Breast epithelium (tissue), 4 donors: ENCODE measurements around the gene DUSP9. TPM values are rescaled to one million over a fixed set of nuclear protein-coding genes. Genes with fewer than 3 reads are reported as not detected.

ENCODE experiments used
- DNase-seq, 2 donors: peaks; one replicate each; pipeline ENCODE4 v3.0.0-alpha.2; 2019; ENCODE audit warnings: low spot score in 2 of 2
- H3K27ac ChIP-seq, 2 donors: fragments of 200-600 bp; sonication (generic) in 1 of 2; one replicate each; pipeline ENCODE4 v1.5.1; 2016 to 2019; ENCODE audit warnings: mild to moderate bottlenecking in 1 of 2
- H3K27me3 ChIP-seq, 2 donors: fragments of 200-600 bp; sonication (generic) in 1 of 2; one replicate each; pipeline versions ENCODE4 v1.5.1 to v1.6.0; 2017 to 2019; ENCODE audit warnings: control low read depth in 1 of 2, mild to moderate bottlenecking in 1 of 2
- H3K36me3 ChIP-seq: fragments of 200-600 bp; one replicate; pipeline ENCODE4 v1.5.1; 2019
- H3K4me1 ChIP-seq, 2 donors: fragments of 200-600 bp; sonication (generic); one replicate each; pipeline ENCODE4 v1.5.1; 2016 to 2019; ENCODE audit warnings: control low read depth in 1 of 2
- H3K4me3 ChIP-seq, 3 donors: fragments of 200-600 bp; sonication (generic); 1 replicate in 2 of 3; 2 replicates in 1 of 3; pipeline ENCODE4 v1.5.1; 2016 to 2019; ENCODE audit warnings: mild to moderate bottlenecking in 3 of 3, moderate library complexity in 2 of 3
- H3K9me3 ChIP-seq, 2 donors: fragments of 200-600 bp; sonication (generic) in 1 of 2; one replicate each; pipeline ENCODE4 v1.5.1; 2016 to 2019; ENCODE audit warnings: control low read depth in 1 of 2
- POLR2A ChIP-seq: fragments of 450-650 bp; IDR thresholded peaks from one replicate; pipeline ENCODE4 v1.6.1; 2016; ENCODE audit warnings: antibody characterized with exemption, mild to moderate bottlenecking, moderate library complexity
- POLR2AphosphoS5 ChIP-seq, 3 donors: sonication (generic); formaldehyde crosslinking; IDR thresholded peaks; one replicate each; pipeline ENCODE4 v1.6.1; 2017; ENCODE audit warnings: antibody characterized with exemption in 3 of 3
- intact Hi-C: fragments of 100-400 bp; cut with DNase I; formaldehyde crosslinking; loops from one replicate; pipeline ENCODE4 v1.15.1; 2023; ENCODE audit warnings: low total_unique reads
- total RNA-seq, 3 donors: library from RNA; depleted of rRNA; stranded (reverse); fragments of >200 nt; gene quantifications; one replicate each; pipeline ENCODE4 v1.1.0, GENCODE V29; 2016
- TF ChIP-seq, protein P1 (sequence below), 3 donors: fragments of 450-650 bp; IDR thresholded peaks; one replicate each; pipeline ENCODE4 v1.5.1; 2016 to 2017; ENCODE audit warnings: antibody characterized with exemption in 3 of 3, mild to moderate bottlenecking in 3 of 3, moderate library complexity in 3 of 3

The DUSP9 gene
- total RNA-seq, 3 donors from 2014 or later = 0.33 to 0.73 TPM; not detected in 1

DNA sequence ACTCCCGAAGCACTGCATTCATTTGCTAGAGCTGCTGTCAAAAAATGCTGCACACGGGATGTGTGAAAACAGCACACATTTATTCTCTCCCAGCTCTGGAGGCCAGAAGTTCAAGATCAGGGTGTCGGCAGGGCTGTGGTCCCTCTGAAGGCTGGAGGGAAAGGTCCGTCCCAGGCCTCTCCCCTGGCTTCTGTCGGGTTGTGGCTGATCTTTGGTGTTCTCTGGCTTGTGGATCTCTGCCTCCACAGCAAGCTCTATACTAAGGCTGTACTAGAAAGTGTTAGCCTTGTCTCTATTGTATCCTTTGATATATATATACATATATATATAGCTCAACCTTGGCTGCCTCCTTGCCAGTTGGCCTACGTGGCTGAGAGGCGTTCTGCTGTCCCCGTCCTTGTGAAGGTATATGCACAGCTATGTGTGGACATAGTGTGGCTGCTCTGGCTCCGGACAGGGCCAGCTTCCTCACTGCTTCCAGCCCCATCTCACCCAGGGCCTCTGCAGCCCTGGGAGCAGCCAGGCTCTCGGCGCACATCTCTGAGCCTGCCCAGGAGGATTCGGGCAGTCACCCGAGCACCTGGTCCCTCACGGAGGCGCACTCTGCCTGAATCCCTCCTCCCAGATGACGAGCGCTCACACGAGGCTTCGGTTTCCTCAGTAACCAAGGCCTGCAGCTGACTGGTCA is 15.0 kb upstream of the DUSP9 start:
- Histone ChIP-seq H3K27ac (no peak overlapping the region), H3K27me3 (peaks cover 0 to 72% of the 10 kb centered on the region in 2 donors), H3K4me3 (no peak overlapping the region), H3K4me1 (no peaks in the 10 kb centered on the region), H3K36me3 (no peaks in the 10 kb centered on the region), H3K9me3 (peaks cover 4 to 14% of the 10 kb centered on the region in 2 donors)
- DNase-seq = no peak
- intact Hi-C loops = no loop called here
- no peak for TF ChIP-seq POLR2A
- no peak for TF ChIP-seq POLR2AphosphoS5 (IDR thresholded peaks at IDR 0.05)
- TF ChIP-seq, protein P1, sequence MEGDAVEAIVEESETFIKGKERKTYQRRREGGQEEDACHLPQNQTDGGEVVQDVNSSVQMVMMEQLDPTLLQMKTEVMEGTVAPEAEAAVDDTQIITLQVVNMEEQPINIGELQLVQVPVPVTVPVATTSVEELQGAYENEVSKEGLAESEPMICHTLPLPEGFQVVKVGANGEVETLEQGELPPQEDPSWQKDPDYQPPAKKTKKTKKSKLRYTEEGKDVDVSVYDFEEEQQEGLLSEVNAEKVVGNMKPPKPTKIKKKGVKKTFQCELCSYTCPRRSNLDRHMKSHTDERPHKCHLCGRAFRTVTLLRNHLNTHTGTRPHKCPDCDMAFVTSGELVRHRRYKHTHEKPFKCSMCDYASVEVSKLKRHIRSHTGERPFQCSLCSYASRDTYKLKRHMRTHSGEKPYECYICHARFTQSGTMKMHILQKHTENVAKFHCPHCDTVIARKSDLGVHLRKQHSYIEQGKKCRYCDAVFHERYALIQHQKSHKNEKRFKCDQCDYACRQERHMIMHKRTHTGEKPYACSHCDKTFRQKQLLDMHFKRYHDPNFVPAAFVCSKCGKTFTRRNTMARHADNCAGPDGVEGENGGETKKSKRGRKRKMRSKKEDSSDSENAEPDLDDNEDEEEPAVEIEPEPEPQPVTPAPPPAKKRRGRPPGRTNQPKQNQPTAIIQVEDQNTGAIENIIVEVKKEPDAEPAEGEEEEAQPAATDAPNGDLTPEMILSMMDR (IDR thresholded peaks at IDR 0.05) = no peak

DNA sequence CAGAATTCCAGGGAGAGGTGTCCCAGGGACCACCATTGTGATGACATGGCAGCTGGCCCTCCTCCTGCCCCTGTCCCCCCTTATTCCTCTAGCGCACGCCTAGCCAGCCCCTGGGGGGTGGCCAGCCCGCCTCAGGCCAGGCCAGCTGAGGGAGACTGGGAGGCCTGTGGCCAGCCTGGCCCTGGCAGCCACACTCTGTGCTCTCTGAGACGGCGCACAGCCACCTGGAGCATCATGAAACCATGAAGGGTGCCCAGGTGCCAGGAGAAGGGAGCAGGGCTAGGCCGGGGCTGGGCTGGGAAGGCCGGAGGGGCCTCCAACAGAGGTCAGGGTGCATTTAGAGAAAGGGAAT is 14.4 kb upstream of the DUSP9 start:
- H3K27me3 ChIP-seq = peaks cover 0 to 72% of the 10 kb centered on the region in 2 donors
- intact Hi-C loops = no loop called here
- TF ChIP-seq POLR2AphosphoS5 (IDR thresholded peaks at IDR 0.05) = no peak
- TF ChIP-seq, protein P1 (IDR thresholded peaks at IDR 0.05) = no peak
- no peak for TF ChIP-seq POLR2A
- no peak overlapping the region for H3K4me3 ChIP-seq
- H3K4me1 ChIP-seq = no peaks in the 10 kb centered on the region
- H3K9me3 ChIP-seq = peaks cover 4 to 14% of the 10 kb centered on the region in 2 donors
- no peak overlapping the region for H3K27ac ChIP-seq
- H3K36me3 ChIP-seq = no peaks in the 10 kb centered on the region
- DNase-seq = no peak

DNA sequence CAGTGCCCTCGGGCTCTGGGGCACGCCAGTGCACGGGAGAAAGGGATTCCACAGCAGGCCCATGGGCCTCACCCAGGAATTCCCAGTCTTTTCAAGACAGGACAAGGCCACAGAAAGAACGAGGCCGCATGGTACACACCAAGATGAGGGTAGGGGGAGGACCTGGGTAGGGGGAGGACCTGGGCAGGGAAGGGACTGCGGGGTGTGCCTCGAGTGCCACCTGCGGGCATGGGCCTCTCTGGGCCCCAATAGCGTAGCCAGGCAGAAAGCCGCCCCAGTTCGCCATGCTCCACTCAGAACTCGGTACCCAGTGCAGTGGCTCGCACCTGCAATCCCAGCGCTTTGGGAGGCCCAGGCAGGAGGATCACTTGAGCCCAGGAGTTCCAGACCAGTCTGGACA is 14.0 kb upstream of the DUSP9 start:
- peaks cover 0 to 72% of the 10 kb centered on the region in 2 donors for H3K27me3 ChIP-seq
- H3K36me3 ChIP-seq = no peaks in the 10 kb centered on the region
- TF ChIP-seq POLR2A (no peak), POLR2AphosphoS5 (IDR thresholded peaks at IDR 0.05) (no peak)
- TF ChIP-seq, protein P1 (IDR thresholded peaks at IDR 0.05) = no peak
- no peaks in the 10 kb centered on the region for H3K4me1 ChIP-seq
- DNase-seq = no peak
- intact Hi-C loops = no loop called here
- no peak overlapping the region for H3K4me3 ChIP-seq
- no peak overlapping the region for H3K27ac ChIP-seq
- peaks cover 4 to 14% of the 10 kb centered on the region in 2 donors for H3K9me3 ChIP-seq

DNA sequence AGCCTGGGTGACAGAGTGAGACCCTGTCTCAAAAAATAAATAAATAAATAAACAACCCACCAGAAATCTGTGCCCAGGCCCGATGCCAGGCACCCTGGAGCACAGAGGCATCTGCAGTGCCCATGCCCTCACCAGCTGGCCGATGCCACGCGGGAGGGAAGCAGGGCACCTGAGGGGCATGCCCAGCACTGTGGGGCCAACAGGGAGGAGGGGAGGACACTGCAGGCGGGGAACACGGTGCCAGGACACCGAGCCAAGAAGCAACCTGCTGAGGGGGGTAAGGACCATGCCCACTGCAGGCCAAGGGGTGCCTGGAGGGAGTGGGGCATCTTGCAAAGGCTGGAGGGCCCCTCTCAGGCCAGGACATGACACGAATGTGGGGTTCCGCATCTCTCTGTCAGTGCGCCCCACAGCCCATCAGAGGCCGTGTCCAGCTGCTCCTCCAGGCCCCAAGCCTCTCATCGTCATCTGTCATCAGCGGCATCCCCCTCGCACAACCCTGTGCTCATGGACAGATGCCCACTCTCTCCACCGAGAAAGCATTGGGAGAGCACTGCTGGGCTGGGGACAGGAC is 13.3 kb upstream of the DUSP9 start:
- no peak overlapping the region for H3K27ac ChIP-seq
- H3K27me3 ChIP-seq = peaks cover 0 to 72% of the 10 kb centered on the region in 2 donors
- H3K4me1 ChIP-seq = no peaks in the 10 kb centered on the region
- intact Hi-C loops = no loop called here
- H3K4me3 ChIP-seq = no peak overlapping the region
- H3K36me3 ChIP-seq = no peaks in the 10 kb centered on the region
- no peak for DNase-seq
- peaks cover 4 to 14% of the 10 kb centered on the region in 2 donors for H3K9me3 ChIP-seq
- TF ChIP-seq, protein P1 (IDR thresholded peaks at IDR 0.05) = no peak
- TF ChIP-seq POLR2AphosphoS5 (IDR thresholded peaks at IDR 0.05) (no peak), POLR2A (no peak)

DNA sequence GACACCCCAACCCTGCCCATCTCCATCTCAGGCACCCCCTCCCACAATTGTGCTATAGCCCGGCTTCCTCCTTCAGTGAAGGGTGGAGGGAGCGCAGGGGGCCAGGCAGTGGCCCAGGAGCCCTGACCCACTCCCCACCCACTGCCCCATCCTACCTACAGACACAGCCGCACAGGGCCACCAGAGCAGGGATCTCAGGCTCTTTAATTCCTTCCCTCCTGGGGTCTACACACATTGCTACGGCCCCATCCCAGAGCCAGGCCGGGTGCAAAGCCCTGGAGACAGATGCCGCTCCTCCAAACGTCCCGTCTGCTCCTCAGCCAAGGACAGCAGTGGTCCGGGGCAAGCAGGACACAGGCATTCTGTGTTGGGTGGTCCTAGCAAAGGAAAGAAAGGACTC is 12.8 kb upstream of the DUSP9 start:
- Histone ChIP-seq H3K27me3 (peaks cover 0 to 72% of the 10 kb centered on the region in 2 donors), H3K4me1 (no peaks in the 10 kb centered on the region), H3K4me3 (no peak overlapping the region), H3K36me3 (no peaks in the 10 kb centered on the region), H3K27ac (no peak overlapping the region), H3K9me3 (peaks cover 4 to 14% of the 10 kb centered on the region in 2 donors)
- no peak for DNase-seq
- TF ChIP-seq POLR2AphosphoS5 (IDR thresholded peaks at IDR 0.05) (no peak), POLR2A (no peak)
- TF ChIP-seq, protein P1 (IDR thresholded peaks at IDR 0.05) = no peak
- intact Hi-C loops = no loop called here
